Nephron (organoid): ENCODE results near the gene EXOC5.

Source experiments
- H3K27ac Mint-ChIP-seq, 3 experiments: 2 replicates each; pipeline ENCODE4 v1.8.0; 2020; ENCODE audit warnings: mixed read lengths in 3 of 3, mild to moderate bottlenecking in 2 of 3, moderate library complexity in 1 of 3
- H3K27me3 Mint-ChIP-seq: 2 replicates; pipeline ENCODE4 v1.8.0; 2021; ENCODE audit warnings: low read depth, mild to moderate bottlenecking, moderate library complexity, mixed read lengths
- H3K36me3 Mint-ChIP-seq: 2 replicates; pipeline ENCODE4 v1.8.0; 2020; ENCODE audit warnings: low read depth, mixed read lengths
- H3K4me1 Mint-ChIP-seq: 2 replicates; pipeline ENCODE4 v1.8.0; 2020; ENCODE audit warnings: mixed read lengths
- H3K4me3 Mint-ChIP-seq, 3 experiments: 2 replicates each; pipeline ENCODE4 v1.8.0; 2020; ENCODE audit warnings: mild to moderate bottlenecking in 3 of 3, mixed read lengths in 3 of 3, moderate library complexity in 2 of 3
- H3K9me3 Mint-ChIP-seq: 2 replicates; pipeline ENCODE4 v1.8.0; 2020; ENCODE audit warnings: mixed read lengths
- CTCF ChIP-seq, 3 experiments: fragments of 200-600 bp; sonication (generic); IDR thresholded peaks; one replicate each; pipeline ENCODE4 v1.5.0; 2021; ENCODE audit warnings: antibody characterized with exemption in 3 of 3; ENCODE audit not compliant: unreplicated experiment in 3 of 3

EXOC5 gene

DNA sequence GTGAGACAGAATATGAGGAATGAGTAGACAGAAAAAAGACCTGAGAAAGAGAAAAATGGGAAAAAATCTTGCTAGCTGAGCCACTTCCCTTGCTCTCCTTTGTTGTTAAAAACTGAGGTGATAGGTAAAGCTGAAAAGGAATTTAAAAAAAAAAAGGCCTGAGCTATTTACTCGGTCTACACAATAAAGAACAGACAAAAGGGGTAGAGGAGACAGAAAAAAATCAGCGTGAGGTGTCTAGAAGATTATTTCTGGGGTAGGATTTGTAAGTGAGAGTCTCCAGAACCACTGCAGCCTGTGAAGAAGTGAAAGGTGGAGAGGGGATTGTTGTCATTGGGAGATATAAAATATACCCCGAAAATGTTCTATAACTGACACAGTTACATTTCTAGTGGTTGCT lies 98.8 kb downstream of the EXOC5 start:
- H3K27ac Mint-ChIP-seq: no peak overlapping the region
- TF ChIP-seq CTCF (IDR thresholded peaks at IDR 0.05; ENCODE audit: unreplicated experiment in 3 of 3): no peak
- no peaks in the 10 kb centered on the region for H3K36me3 Mint-ChIP-seq
- no peak overlapping the region for H3K4me3 Mint-ChIP-seq
- H3K9me3 Mint-ChIP-seq: no peaks in the 10 kb centered on the region
- H3K4me1 Mint-ChIP-seq: peaks cover 8% of the 10 kb centered on the region
- no peaks in the 10 kb centered on the region for H3K27me3 Mint-ChIP-seq

GRCh38 chr14:57168138-57168679 lies 100.5 kb downstream of the EXOC5 start:
- Mint-ChIP-seq H3K9me3 (no peaks in the 10 kb centered on the region), H3K36me3 (no peaks in the 10 kb centered on the region), H3K27ac (no peak overlapping the region), H3K4me1 (no peaks in the 10 kb centered on the region), H3K27me3 (no peaks in the 10 kb centered on the region), H3K4me3 (no peak overlapping the region)
- no peak for TF ChIP-seq CTCF (IDR thresholded peaks at IDR 0.05; ENCODE audit: unreplicated experiment in 3 of 3)

- Mint-ChIP-seq H3K36me3 (no peaks in the 10 kb centered on the region), H3K9me3 (no peaks in the 10 kb centered on the region), H3K27ac (no peak overlapping the region), H3K4me3 (no peak overlapping the region), H3K27me3 (peaks cover 5% of the 10 kb centered on the region), H3K4me1 (no peaks in the 10 kb centered on the region)
- TF ChIP-seq CTCF (IDR thresholded peaks at IDR 0.05; ENCODE audit: unreplicated experiment in 3 of 3): no peak
These were observed 107.0 kb downstream of the EXOC5 start for GRCh38 chr14:57161583-57162234.

- Mint-ChIP-seq H3K4me3 (no peak overlapping the region), H3K27me3 (peaks cover 5% of the 10 kb centered on the region), H3K27ac (no peak overlapping the region), H3K36me3 (no peaks in the 10 kb centered on the region), H3K9me3 (no peaks in the 10 kb centered on the region), H3K4me1 (no peaks in the 10 kb centered on the region)
- TF ChIP-seq CTCF (IDR thresholded peaks at IDR 0.05; ENCODE audit: unreplicated experiment in 3 of 3): no peak
These were observed 108.4 kb downstream of the EXOC5 start for GRCh38 chr14:57160333-57160732.

- H3K9me3 Mint-ChIP-seq: no peaks in the 10 kb centered on the region
- no peak for TF ChIP-seq CTCF (IDR thresholded peaks at IDR 0.05; ENCODE audit: unreplicated experiment in 3 of 3)
- no peak overlapping the region for H3K4me3 Mint-ChIP-seq
- H3K27ac Mint-ChIP-seq: no peak overlapping the region
- H3K4me1 Mint-ChIP-seq: no peaks in the 10 kb centered on the region
- no peaks in the 10 kb centered on the region for H3K36me3 Mint-ChIP-seq
- H3K27me3 Mint-ChIP-seq: peaks cover 3% of the 10 kb centered on the region
These were observed 115.4 kb downstream of the EXOC5 start for GRCh38 chr14:57153286-57153685.
